ENCODE data around the gene ZNF644.
A peak's percentile ranks its signal among the peaks of the same experiment; 100 is the strongest.

The ZNF644 gene

GRCh38 chr1:91020967-91021685, 709 bp downstream of the ZNF644 start:
- peak; percentile 64 for DNase-seq

- no peak for DNase-seq
Observed at GRCh38 chr1:91020486-91020885, 1.3 kb downstream of the ZNF644 start.

DNA sequence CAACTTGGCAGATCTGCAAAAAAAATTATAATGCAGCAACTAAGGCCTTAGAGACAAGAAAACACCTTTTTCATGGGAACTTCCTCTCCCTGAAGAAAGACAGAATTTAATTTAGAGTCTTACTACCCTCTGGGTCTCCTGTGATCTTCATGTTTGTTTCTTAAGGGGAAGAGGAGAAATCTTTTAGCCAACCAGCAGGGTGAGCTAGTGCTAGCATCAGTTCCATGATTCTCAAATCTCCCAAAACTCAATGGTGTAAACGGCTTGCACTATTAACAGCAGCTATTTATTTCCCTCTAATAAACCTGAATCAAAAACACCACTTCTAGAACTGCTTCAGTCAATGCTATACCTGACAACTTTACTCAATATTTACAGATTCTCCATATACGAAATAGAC, 3.8 kb downstream of the ZNF644 start:
- no peak for DNase-seq

DNA sequence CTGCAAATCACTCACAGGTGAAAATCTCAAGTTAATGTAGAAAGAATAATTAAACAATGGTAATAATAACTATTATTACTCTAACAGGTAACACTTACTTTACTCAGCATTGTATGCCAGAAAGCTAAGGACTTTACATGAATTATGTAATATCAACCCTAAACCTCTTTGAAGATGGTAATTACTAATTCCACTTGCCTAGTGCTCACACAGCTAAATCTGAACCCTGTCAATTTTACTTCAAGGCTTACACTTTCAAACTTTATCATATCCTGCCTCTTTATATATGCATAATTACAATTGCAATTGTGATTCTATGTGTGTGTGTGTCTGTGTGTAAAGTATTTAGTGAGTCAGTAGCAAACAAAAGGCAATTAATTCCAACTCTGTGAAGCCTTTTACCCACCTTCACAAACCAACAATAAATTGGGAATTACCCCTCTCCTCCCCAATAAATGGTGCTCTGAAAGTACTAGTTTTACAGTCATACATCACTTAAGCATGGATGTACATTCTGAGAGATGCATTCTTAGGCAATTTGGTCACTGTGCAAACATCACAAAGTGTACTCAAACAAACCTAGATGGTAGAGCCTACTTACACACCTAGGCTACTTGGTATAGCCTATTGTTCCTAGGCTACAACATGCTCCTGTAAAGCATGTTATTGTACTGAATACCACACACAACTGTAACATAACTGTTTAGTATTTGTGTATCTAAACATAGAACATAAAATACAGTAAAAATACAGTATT, 5.9 kb downstream of the ZNF644 start:
- peak; percentile 29 for DNase-seq

GRCh38 chr1:91015358-91015780, 6.5 kb downstream of the ZNF644 start:
- DNase-seq: peak; percentile 32

- DNase-seq: no peak
Observed at GRCh38 chr1:91014475-91014874, 7.4 kb downstream of the ZNF644 start.

DNA sequence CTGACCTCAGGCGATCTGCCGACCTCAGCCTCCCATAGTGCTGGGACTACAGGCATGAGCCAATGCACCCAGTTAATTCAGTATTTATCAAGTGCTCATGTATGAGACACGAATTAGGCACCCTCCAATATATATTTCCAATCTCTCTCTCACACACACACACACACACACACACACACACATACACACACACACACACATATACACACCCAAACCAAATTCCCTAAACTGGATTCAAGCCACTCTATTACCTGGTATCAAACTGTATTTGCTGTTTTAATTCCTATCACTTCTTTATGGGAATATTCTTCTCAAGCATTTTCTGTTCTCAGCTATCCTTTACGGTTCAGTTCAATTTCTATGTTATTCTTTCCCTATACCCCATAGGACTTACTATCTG, 8.5 kb downstream of the ZNF644 start:
- no peak for DNase-seq

DNA sequence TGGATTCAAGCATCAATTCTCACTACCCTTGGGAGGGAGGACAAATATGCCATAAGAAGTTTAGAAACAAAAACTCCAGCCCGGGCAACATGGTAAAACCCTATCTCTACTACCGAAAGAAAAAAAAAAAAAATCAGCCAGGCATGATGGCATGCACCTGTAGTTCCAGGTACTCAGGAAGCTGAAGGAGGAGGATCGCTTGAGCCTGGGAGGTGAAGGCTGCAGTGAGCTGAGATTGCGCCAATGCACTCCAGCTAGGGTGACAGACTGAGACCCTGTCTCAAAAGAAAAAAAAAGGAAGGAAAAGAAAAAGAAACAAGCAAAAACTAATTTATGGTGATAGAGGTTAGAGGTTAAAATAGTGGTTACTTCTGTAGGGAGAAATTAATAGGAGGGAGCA, 9.6 kb downstream of the ZNF644 start:
- no peak for DNase-seq

- peak; percentile 30 for DNase-seq
Observed at GRCh38 chr1:91011726-91012125, 10.1 kb downstream of the ZNF644 start.

DNA sequence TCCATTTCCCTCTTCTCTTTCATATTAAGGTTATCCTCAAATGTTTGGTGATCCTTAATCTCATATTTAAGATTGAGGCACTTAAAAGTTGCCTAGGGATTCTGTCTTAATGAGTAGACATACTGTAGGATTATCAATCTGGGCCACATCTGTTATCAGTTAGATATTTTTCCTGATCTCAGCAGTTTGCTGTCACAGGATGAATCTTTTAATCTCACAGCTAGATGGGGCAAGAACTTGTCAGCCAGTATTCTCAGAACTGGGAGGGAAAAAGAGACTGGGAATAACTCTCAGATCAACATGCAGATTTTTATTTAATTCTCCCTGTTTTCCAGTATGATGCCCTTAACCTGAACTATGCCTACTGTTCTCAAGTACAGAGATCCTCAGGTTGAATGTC, 14.0 kb downstream of the ZNF644 start:
- no peak for DNase-seq

- DNase-seq: no peak
Observed at GRCh38 chr1:91007092-91007491, 14.7 kb downstream of the ZNF644 start.

- no peak for DNase-seq
Observed at GRCh38 chr1:91006113-91006908, 15.5 kb downstream of the ZNF644 start.

DNA sequence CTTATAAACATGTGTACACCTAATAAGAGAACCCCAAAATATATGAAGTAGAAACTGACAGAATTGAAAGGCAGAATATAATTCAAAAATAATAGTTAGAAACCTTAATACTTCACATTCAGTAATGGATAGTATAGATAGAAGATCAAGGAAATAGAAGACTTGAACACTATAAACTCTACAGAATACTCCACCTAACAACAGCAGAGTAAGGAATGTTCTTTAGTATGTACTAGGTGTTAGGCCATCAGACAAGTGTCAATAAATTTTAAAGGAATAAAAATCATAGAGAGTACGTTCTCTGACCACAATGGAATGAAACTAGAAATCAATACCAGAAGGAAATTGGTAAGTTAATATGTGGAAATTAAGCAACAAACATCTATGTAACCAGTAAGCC, 16.6 kb downstream of the ZNF644 start:
- DNase-seq: no peak

- DNase-seq: no peak
Observed at GRCh38 chr1:91004145-91004544, 17.7 kb downstream of the ZNF644 start.

DNA sequence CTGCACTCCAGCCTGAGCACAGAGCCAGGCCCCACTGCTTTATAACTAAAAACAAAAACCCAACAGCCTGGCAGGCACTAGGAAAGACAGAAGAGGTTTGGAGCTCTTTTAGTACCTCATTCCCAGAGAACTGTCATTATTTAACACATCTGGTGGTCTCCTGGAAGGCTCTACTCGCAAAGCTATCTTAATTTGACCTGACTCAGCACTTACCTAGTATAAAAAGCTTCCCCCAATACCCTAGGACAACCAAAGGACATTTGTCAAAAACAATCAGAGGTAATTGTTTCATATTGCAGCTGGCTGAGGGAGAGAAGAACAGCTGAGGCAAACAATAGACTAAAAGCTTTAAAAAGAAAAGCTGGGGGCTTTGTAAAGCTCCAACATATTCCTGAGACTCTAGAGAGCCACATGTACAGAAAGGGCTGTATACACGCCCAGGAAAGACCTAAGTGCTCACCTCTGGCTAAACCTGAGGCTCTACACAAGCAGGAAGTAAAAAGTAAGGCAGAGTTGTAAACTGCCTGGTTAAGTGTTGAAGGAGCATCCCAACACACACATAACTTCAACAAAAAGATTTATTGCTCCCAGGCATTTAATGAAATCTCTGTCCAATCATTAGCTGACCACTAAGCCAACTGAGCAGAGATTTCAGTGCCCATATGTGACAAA, 25.0 kb downstream of the ZNF644 start:
- no peak for DNase-seq

DNA sequence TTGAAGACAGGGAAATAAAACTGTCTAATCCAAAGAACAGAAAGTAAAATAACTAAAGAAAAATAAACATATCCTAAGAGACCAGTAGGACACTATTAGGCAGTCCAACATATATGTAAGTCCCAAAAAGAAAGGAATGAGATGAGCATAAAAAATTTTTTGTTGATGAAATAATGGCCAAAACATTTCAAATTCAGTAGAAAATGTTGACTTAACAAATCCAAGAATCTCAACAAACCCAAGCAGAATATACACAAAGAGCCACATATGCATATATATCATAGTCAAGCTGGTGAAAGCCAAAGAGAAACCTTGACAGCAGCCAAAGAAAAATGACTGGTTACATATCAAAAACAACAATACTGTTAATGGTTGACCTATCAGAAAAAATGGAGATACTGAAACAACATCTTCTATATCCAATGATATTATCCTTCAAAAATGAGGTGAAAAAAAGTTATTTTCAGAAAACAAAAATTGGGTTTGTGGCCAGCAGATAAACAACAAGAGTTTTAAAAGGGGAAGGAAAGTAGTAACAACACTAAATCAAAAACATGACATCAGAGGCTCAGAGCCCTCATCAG, 26.4 kb downstream of the ZNF644 start:
- DNase-seq: no peak

DNA sequence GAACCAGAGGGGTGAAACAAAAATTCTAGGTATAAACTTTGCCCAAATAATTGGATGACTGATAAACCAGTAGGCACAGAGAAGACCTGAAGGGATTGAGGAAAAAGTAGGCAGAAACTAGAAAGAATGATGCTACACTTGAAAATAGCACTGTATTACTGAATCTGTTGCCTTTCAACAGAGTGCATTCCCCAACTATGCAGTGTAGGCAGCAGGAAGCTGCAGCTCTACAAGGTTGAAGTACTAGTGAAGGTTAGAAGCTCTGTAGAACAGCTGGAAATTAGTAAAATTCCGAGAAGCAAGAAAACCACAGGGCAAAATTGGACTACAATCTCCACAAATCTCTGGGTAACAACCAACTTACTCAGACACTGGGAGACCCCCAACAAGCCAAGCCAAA, 27.4 kb downstream of the ZNF644 start:
- no peak for DNase-seq

DNA sequence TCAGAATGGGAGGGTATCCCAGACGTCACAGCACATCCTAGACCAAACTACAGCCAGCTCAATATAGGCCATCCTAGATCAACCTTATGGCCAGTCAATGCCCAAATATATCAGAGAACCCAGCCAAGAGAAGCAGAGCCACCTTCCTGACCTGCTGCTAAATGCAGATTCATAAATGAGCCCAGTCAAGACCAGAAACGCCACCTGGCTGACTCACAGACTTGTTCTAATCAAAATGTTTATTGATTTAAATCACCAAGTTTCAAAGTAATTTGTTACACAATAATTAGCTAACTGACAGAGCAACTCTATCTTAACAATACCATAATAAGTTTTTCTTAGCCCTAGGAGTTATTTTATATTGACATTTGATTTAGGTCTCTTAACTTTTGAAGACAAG, 28.6 kb downstream of the ZNF644 start:
- DNase-seq: no peak

GRCh38 chr1:90990779-90991178, 31.1 kb downstream of the ZNF644 start:
- DNase-seq: no peak

DNA sequence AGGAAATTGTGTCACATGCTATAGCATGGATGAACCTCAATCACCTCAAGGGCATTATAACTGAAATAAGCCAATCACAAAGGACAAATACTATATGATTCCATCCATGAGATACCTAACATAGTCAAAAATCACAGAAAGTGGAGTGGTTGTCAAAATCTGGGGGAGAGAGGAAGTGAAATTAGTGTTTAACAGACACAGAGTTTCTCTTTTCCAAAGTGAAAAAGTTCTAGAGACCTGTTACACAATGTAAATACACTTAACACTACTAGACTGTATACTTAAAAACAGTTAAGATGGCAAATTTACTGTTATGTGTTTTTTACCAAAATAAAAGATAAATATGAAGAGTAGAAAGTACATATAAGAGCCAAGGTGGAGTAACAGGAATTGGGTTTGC, 31.8 kb downstream of the ZNF644 start:
- DNase-seq: no peak

GRCh38 chr1:90989302-90989701, 32.5 kb downstream of the ZNF644 start:
- DNase-seq: no peak

DNA sequence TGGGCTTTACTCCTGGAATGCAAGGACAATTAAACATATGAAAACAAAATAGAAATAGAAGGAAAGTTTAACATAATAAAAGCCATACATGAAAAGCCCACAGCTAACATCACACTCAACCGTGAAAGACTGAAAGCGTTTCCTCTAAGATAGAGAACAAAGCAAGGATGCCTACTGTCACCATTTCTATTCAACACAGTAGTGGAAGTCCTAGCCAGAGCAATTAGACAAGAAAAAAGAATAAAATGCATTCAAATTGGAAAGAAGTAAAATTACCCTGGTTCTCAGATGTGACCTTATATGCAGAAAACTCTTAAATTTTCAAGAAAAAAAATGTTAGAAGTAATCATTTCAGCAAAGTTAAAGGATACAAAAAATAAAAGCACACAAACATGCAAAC, 34.0 kb downstream of the ZNF644 start:
- no peak for DNase-seq

GRCh38 chr1:90986953-90987352, 34.9 kb downstream of the ZNF644 start:
- no peak for DNase-seq
